Measurements from ENCODE around the gene EMC9.

EMC9 gene

GRCh38 chr14:24149302-24149969 lies 8.0 kb upstream of the EMC9 start:
- no peak for DNase-seq (ENCODE audit: low read depth in 2 of 2)

GRCh38 chr14:24147761-24148428 lies 6.5 kb upstream of the EMC9 start:
- DNase-seq (ENCODE audit: low read depth in 2 of 2), result no peak

- DNase-seq (ENCODE audit: low read depth in 2 of 2), result peak; percentile 93 to 99
Measured at GRCh38 chr14:24146978-24147760, 5.8 kb upstream of the EMC9 start, which contains the start of gene RNF31. Gene RNF31, plus strand, starts transcription at chr14:24147498. Its CDS starts 201 bp downstream, at chr14:24147699.

GRCh38 chr14:24146453-24146977 lies 5.1 kb upstream of the EMC9 start, which contains the start of gene PSME2:
Gene PSME2, minus strand, starts transcription at chr14:24146610. Its CDS starts 29 bp downstream, at chr14:24146581.
- DNase-seq (ENCODE audit: low read depth in 2 of 2), result peak; percentile 78 to 93

- DNase-seq (ENCODE audit: low read depth in 2 of 2), result no peak
Measured at GRCh38 chr14:24145690-24146452, 4.5 kb upstream of the EMC9 start.

GRCh38 chr14:24145219-24145618 lies 3.8 kb upstream of the EMC9 start:
- DNase-seq (ENCODE audit: low read depth in 2 of 2), result no peak

- no peak for DNase-seq (ENCODE audit: low read depth in 2 of 2)
Measured at GRCh38 chr14:24144451-24144850, 3.1 kb upstream of the EMC9 start.

- no peak for DNase-seq (ENCODE audit: low read depth in 2 of 2)
Measured at GRCh38 chr14:24143511-24143910, 2.1 kb upstream of the EMC9 start.

- DNase-seq (ENCODE audit: low read depth in 2 of 2), result no peak
Measured at GRCh38 chr14:24139272-24139934, 2.0 kb downstream of the EMC9 start.

- DNase-seq (ENCODE audit: low read depth in 2 of 2), result no peak
Measured at GRCh38 chr14:24138396-24139271, 2.8 kb downstream of the EMC9 start.

GRCh38 chr14:24137529-24138395 lies 3.6 kb downstream of the EMC9 start:
- no peak for DNase-seq (ENCODE audit: low read depth in 2 of 2)

GRCh38 chr14:24136684-24137528 lies 4.5 kb downstream of the EMC9 start:
- DNase-seq (ENCODE audit: low read depth in 2 of 2), result no peak

GRCh38 chr14:24135834-24136683 lies 5.3 kb downstream of the EMC9 start, which contains the start of gene PSME1:
Gene PSME1, plus strand, starts transcription at chr14:24136194. Its CDS starts 69 bp downstream, at chr14:24136263.
- DNase-seq (ENCODE audit: low read depth in 2 of 2), result peak; percentile 90 to 91

GRCh38 chr14:24135584-24135833 lies 5.9 kb downstream of the EMC9 start:
- no peak for DNase-seq (ENCODE audit: low read depth in 2 of 2)

- no peak for DNase-seq (ENCODE audit: low read depth in 2 of 2)
Measured at GRCh38 chr14:24133735-24134134, 7.7 kb downstream of the EMC9 start.

GRCh38 chr14:24132976-24133375 lies 8.4 kb downstream of the EMC9 start:
- DNase-seq (ENCODE audit: low read depth in 2 of 2), result no peak

- no peak for DNase-seq (ENCODE audit: low read depth in 2 of 2)
Measured at GRCh38 chr14:24132061-24132685, 9.2 kb downstream of the EMC9 start.

Measured in stimulated activated CD4-positive, alpha-beta T cell treated with anti-CD3 and anti-CD28 coated beads, Interleukin-12 subunit alpha, Interleukin-12 subunit beta, amount 100 ng/mL, for 24 hours (primary cell).